ENCODE measurements around the gene DEDD.

The DEDD gene

GRCh38 chr1:161091093-161091492 lies 41.4 kb downstream of the DEDD start:
- no peak for DNase-seq

- no peak for DNase-seq
Observed at GRCh38 chr1:161090617-161091016, 41.9 kb downstream of the DEDD start.

GRCh38 chr1:161089938-161090337 lies 42.5 kb downstream of the DEDD start:
- DNase-seq: no peak

- no peak for DNase-seq
Observed at GRCh38 chr1:161089251-161089924, 43.1 kb downstream of the DEDD start, which contains the start of gene NECTIN4. Gene NECTIN4 (minus strand): TSS chr1:161089558. CDS start chr1:161089296, 262 bp downstream.

GRCh38 chr1:161088587-161089110 lies 43.8 kb downstream of the DEDD start:
- no peak for DNase-seq

- no peak for DNase-seq
Observed at GRCh38 chr1:161086457-161086856, 46.0 kb downstream of the DEDD start.

GRCh38 chr1:161085165-161085564 lies 47.3 kb downstream of the DEDD start:
- no peak for DNase-seq

GRCh38 chr1:161084597-161084988 lies 47.9 kb downstream of the DEDD start:
- DNase-seq: no peak

GRCh38 chr1:161083748-161084596 lies 48.5 kb downstream of the DEDD start:
- DNase-seq: no peak

GRCh38 chr1:161082996-161083747 lies 49.3 kb downstream of the DEDD start:
- DNase-seq: no peak

- DNase-seq: no peak
Observed at GRCh38 chr1:161082483-161082882, 50.0 kb downstream of the DEDD start.

- DNase-seq: no peak
Observed at GRCh38 chr1:161081519-161081918, 50.9 kb downstream of the DEDD start.

GRCh38 chr1:161080441-161081405 lies 51.7 kb downstream of the DEDD start:
- DNase-seq: no peak

- DNase-seq: no peak
Observed at GRCh38 chr1:161079436-161080110, 52.9 kb downstream of the DEDD start.

GRCh38 chr1:161077426-161077825 lies 55.0 kb downstream of the DEDD start:
- DNase-seq: no peak

- DNase-seq: no peak
Observed at GRCh38 chr1:161076410-161076809, 56.1 kb downstream of the DEDD start.

GRCh38 chr1:161074676-161075368 lies 57.6 kb downstream of the DEDD start:
- no peak for DNase-seq

- DNase-seq: no peak
Observed at GRCh38 chr1:161073474-161074121, 58.9 kb downstream of the DEDD start.

GRCh38 chr1:161072751-161073449 lies 59.6 kb downstream of the DEDD start:
- DNase-seq: no peak
